Measurements from ENCODE around the gene CCDC187.

GRCh38 chr9:136207616-136208015 lies 96.3 kb downstream of the CCDC187 start:
- TF ChIP-seq CTCF (IDR thresholded peaks at IDR 0.05) (no peak), POLR2A (IDR thresholded peaks at IDR 0.05) (no peak), EP300 (IDR thresholded peaks at IDR 0.05) (no peak)

Measured in tibial nerve (tissue), 4 donors.